ENCODE results near the gene IL21R. TPM values are rescaled to one million over a fixed set of nuclear protein-coding genes. Genes with fewer than 3 reads are reported as not detected.

Gene IL21R
- total RNA-seq, 1 donor, result 10.1 TPM

DNA sequence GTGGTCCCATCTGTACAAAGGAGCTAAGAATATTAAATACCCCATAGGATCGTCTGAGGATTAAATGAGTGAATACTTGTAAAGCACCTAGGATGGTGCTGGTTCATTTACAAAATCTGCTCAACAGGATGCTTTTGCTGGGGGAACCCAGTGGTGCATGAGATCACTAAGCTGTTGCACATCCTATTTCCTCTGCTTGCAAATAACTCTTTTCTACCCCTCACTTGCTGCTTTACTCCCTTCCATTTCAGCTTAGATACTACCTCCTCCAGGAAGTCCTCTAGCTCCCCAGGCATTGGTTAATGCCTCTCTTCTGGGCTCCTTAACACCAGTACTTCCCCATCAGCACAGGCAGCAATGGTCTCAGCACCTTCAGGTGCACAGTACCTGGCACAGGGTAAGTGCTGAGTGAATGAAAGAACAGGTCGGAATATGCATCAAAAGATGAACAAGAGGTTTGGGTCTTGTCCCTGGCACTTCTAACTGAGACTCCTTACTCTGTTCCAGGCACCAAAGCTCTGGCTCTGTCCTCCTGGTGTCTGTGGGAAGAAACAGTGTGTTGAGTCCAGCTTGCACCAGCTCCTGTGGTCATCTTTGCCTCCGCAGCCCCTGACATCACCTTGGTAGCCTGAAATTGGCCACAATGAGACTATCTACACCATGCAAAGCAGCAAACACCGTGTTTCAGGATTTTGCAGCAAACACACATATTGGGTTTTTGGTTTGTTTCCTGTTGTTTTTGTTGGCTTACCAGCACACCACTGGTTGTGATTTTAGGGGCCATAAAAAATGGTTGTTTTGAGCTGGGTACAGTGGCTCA lies 24.1 kb upstream of the IL21R start:
- Histone ChIP-seq H3K27ac (ENCODE audit: low read depth, low read length) (no peak overlapping the region), H3K79me2 (ENCODE audit: insufficient read depth, low read length) (no peaks in the 10 kb centered on the region), H3K9me3 (ENCODE audit: low read depth, low read length) (no peaks in the 10 kb centered on the region), H3K27me3 (ENCODE audit: insufficient read depth, low read length) (no peaks in the 10 kb centered on the region), H2AFZ (ENCODE audit: low read length) (no peak overlapping the region), H3K4me2 (ENCODE audit: insufficient read depth, low read length) (no peak overlapping the region), H3K36me3 (ENCODE audit: insufficient read depth, low read length) (no peaks in the 10 kb centered on the region), H4K20me1 (ENCODE audit: insufficient read depth, low read length) (no peaks in the 10 kb centered on the region), H3K4me1 (ENCODE audit: insufficient read depth, low read length) (no peaks in the 10 kb centered on the region), H3K4me3 (ENCODE audit: insufficient read depth, low read length) (no peak overlapping the region)
- DNase-seq (ENCODE audit: insufficient read length, low spot score, missing footprints), result no peak
- TF ChIP-seq, protein P1, sequence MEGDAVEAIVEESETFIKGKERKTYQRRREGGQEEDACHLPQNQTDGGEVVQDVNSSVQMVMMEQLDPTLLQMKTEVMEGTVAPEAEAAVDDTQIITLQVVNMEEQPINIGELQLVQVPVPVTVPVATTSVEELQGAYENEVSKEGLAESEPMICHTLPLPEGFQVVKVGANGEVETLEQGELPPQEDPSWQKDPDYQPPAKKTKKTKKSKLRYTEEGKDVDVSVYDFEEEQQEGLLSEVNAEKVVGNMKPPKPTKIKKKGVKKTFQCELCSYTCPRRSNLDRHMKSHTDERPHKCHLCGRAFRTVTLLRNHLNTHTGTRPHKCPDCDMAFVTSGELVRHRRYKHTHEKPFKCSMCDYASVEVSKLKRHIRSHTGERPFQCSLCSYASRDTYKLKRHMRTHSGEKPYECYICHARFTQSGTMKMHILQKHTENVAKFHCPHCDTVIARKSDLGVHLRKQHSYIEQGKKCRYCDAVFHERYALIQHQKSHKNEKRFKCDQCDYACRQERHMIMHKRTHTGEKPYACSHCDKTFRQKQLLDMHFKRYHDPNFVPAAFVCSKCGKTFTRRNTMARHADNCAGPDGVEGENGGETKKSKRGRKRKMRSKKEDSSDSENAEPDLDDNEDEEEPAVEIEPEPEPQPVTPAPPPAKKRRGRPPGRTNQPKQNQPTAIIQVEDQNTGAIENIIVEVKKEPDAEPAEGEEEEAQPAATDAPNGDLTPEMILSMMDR (IDR thresholded peaks at IDR 0.05; ENCODE audit: extremely low read depth, low read depth, low read length), result no peak

DNA sequence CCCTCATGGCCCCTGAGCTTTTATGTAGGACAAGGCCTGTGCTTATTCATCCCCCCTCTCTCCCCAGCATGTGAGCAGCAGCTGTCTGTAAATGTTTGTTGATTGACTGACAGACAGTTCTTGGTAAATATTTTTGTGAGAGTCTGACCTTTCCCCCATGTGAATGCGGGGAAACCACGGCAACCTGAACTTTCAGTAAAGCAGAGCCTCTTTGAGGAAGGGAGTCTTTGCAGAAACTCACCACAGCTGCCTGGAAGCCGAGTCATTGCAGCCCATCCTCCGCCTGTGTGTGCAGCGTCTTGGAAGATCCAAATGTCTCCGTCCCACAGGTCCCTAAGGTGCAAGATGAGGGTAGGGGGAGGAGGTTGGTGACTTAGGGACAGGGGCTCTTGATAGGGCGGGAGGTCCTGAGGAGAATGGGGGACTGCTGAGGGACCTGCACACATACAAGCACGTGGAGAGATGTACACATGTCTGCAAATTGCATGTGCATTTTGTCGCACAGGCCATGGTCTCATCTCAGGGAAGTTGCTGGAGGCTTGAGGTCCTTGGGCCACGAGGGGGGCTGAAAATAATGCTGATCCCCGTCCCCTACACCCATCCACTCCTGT lies 23.0 kb upstream of the IL21R start:
- TF ChIP-seq, protein P1 (IDR thresholded peaks at IDR 0.05; ENCODE audit: extremely low read depth, low read depth, low read length), result no peak
- no peaks in the 10 kb centered on the region for H3K36me3 ChIP-seq (ENCODE audit: insufficient read depth, low read length)
- no peaks in the 10 kb centered on the region for H3K27me3 ChIP-seq (ENCODE audit: insufficient read depth, low read length)

DNA sequence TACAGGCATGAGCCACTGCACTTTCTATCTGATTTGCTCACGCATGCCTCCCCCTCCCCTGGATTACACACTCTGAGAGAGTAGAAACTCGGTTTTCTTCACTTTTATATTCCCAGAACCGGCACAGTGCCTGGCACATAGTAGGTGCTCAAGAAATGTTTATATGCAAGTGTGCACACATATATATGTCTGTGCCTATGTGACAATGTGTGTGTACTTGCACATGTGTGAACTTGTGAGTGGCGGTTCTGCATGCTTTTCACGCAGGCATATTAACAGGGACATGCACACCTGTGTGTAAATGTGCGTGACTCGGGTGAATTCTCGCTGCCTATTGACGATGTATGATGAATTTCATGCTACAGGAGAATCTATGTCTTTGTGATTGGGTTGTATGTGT lies 22.1 kb upstream of the IL21R start:
- H3K4me2 ChIP-seq (ENCODE audit: insufficient read depth, low read length), result no peak overlapping the region
- H4K20me1 ChIP-seq (ENCODE audit: insufficient read depth, low read length), result no peaks in the 10 kb centered on the region
- no peak overlapping the region for H2AFZ ChIP-seq (ENCODE audit: low read length)
- H3K9me3 ChIP-seq (ENCODE audit: low read depth, low read length), result peaks cover 5% of the 10 kb centered on the region
- H3K27me3 ChIP-seq (ENCODE audit: insufficient read depth, low read length), result no peaks in the 10 kb centered on the region
- H3K79me2 ChIP-seq (ENCODE audit: insufficient read depth, low read length), result no peaks in the 10 kb centered on the region
- H3K4me3 ChIP-seq (ENCODE audit: insufficient read depth, low read length), result no peak overlapping the region
- DNase-seq (ENCODE audit: insufficient read length, low spot score, missing footprints), result no peak
- no peaks in the 10 kb centered on the region for H3K36me3 ChIP-seq (ENCODE audit: insufficient read depth, low read length)
- H3K27ac ChIP-seq (ENCODE audit: low read depth, low read length), result no peak overlapping the region
- TF ChIP-seq, protein P1 (IDR thresholded peaks at IDR 0.05; ENCODE audit: extremely low read depth, low read depth, low read length), result no peak
- no peaks in the 10 kb centered on the region for H3K4me1 ChIP-seq (ENCODE audit: insufficient read depth, low read length)

More for the DNA sequence above, 23.0 kb upstream of the IL21R start:
- no peaks in the 10 kb centered on the region for H4K20me1 ChIP-seq (ENCODE audit: insufficient read depth, low read length)
- DNase-seq (ENCODE audit: insufficient read length, low spot score, missing footprints), result no peak
- no peaks in the 10 kb centered on the region for H3K9me3 ChIP-seq (ENCODE audit: low read depth, low read length)
- no peak overlapping the region for H3K4me2 ChIP-seq (ENCODE audit: insufficient read depth, low read length)
- no peaks in the 10 kb centered on the region for H3K79me2 ChIP-seq (ENCODE audit: insufficient read depth, low read length)
- H3K4me1 ChIP-seq (ENCODE audit: insufficient read depth, low read length), result no peaks in the 10 kb centered on the region
- H2AFZ ChIP-seq (ENCODE audit: low read length), result peak overlapping the region; percentile 9
- no peak overlapping the region for H3K4me3 ChIP-seq (ENCODE audit: insufficient read depth, low read length)
- no peak overlapping the region for H3K27ac ChIP-seq (ENCODE audit: low read depth, low read length)

DNA sequence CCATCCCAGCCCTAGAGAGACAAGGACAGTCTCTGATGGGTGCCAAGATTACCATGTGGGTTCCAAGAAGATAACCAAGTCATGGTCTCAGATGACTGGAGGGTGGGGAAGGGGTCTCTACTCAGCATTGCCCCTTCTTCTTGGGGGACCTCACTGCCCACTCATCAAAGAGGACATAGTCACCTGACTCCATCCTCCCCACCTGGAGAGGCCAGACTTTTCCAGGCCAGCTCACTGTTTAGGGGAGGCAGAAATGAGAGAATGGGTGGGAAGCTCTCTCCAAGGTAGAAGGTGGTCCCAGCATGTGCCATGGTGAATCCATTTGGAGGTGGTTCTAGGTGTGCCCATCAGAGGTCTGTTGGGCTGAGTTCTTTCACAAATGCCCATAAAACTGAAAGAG lies 20.7 kb upstream of the IL21R start:
- no peaks in the 10 kb centered on the region for H3K79me2 ChIP-seq (ENCODE audit: insufficient read depth, low read length)
- no peaks in the 10 kb centered on the region for H3K36me3 ChIP-seq (ENCODE audit: insufficient read depth, low read length)
- H3K4me1 ChIP-seq (ENCODE audit: insufficient read depth, low read length), result no peaks in the 10 kb centered on the region
- no peak overlapping the region for H3K4me3 ChIP-seq (ENCODE audit: insufficient read depth, low read length)
- no peak overlapping the region for H3K27ac ChIP-seq (ENCODE audit: low read depth, low read length)
- TF ChIP-seq, protein P1 (IDR thresholded peaks at IDR 0.05; ENCODE audit: extremely low read depth, low read depth, low read length), result no peak
- no peak overlapping the region for H2AFZ ChIP-seq (ENCODE audit: low read length)
- no peaks in the 10 kb centered on the region for H4K20me1 ChIP-seq (ENCODE audit: insufficient read depth, low read length)
- DNase-seq (ENCODE audit: insufficient read length, low spot score, missing footprints), result no peak
- no peak overlapping the region for H3K4me2 ChIP-seq (ENCODE audit: insufficient read depth, low read length)
- H3K9me3 ChIP-seq (ENCODE audit: low read depth, low read length), result peaks cover 5% of the 10 kb centered on the region
- no peaks in the 10 kb centered on the region for H3K27me3 ChIP-seq (ENCODE audit: insufficient read depth, low read length)
